Liver (tissue), 9 donors: ENCODE data around the gene ZDHHC11. TPM values are rescaled to one million over a fixed set of nuclear protein-coding genes. Genes with fewer than 3 reads are reported as not detected.

Source experiments
- DNase-seq: peaks from one replicate; pipeline ENCODE4 v3.0.0-alpha.2; 2017; ENCODE audit warnings: low spot score
- H3K27ac ChIP-seq, 2 donors: one replicate each; pipeline ENCODE4 v1.7.0; 2013; ENCODE audit warnings: inconsistent platforms in 2 of 2, low read length in 2 of 2, control low read depth in 1 of 2, low read depth in 1 of 2, mild to moderate bottlenecking in 1 of 2
- H3K27me3 ChIP-seq, 4 donors: one replicate each; pipeline versions ENCODE4 v1.6.1 to v1.7.0; 2013; ENCODE audit warnings: low read length in 3 of 4, inconsistent platforms in 1 of 4, mild to moderate bottlenecking in 1 of 4, moderate library complexity in 1 of 4; ENCODE audit not compliant: control insufficient read depth in 4 of 4, insufficient read depth in 4 of 4
- H3K36me3 ChIP-seq, 4 donors: one replicate each; pipeline versions ENCODE4 v1.6.1 to v1.7.0; 2013; ENCODE audit warnings: low read length in 3 of 4, mild to moderate bottlenecking in 3 of 4, low read depth in 1 of 4, moderate library complexity in 1 of 4; ENCODE audit not compliant: control insufficient read depth in 4 of 4, insufficient read depth in 3 of 4
- H3K4me1 ChIP-seq, 4 donors: one replicate each; pipeline versions ENCODE4 v1.6.1 to v1.7.0; 2013; ENCODE audit warnings: low read length in 3 of 4, mild to moderate bottlenecking in 3 of 4, moderate library complexity in 1 of 4; ENCODE audit not compliant: control insufficient read depth in 4 of 4, insufficient read depth in 4 of 4
- H3K4me3 ChIP-seq, 3 donors: one replicate each; pipeline versions ENCODE4 v1.6.1 to v1.7.0; 2013; ENCODE audit warnings: low read length in 3 of 3, control low read depth in 1 of 3, low read depth in 1 of 3, mild to moderate bottlenecking in 1 of 3
- H3K9ac ChIP-seq, 2 donors: one replicate each; pipeline ENCODE4 v1.7.0; 2013; ENCODE audit warnings: low read length in 2 of 2, mild to moderate bottlenecking in 2 of 2, moderate library complexity in 2 of 2, control low read depth in 1 of 2, low read depth in 1 of 2
- H3K9me3 ChIP-seq, 4 donors: one replicate each; pipeline versions ENCODE4 v1.6.1 to v1.7.0; 2013; ENCODE audit warnings: low read length in 3 of 4; ENCODE audit not compliant: control insufficient read depth in 4 of 4
- FOXA2 ChIP-seq: IDR thresholded peaks from 2 replicates; pipeline ENCODE4 v1.6.1; 2016; ENCODE audit warnings: antibody characterized with exemption
- GABPA ChIP-seq, 2 donors: IDR thresholded peaks in 1 of 2; conservative IDR thresholded peaks in 1 of 2; 2 replicates each; pipeline ENCODE4 v1.6.1; 2016; ENCODE audit warnings: antibody characterized with exemption in 2 of 2, mild to moderate bottlenecking in 1 of 2, moderate library complexity in 1 of 2
- HNF4A ChIP-seq, 2 donors: conservative IDR thresholded peaks; 2 replicates each; pipeline ENCODE4 v1.6.1; 2016; ENCODE audit warnings: antibody characterized with exemption in 2 of 2, mild to moderate bottlenecking in 2 of 2
- HNF4G ChIP-seq: IDR thresholded peaks from 2 replicates; pipeline ENCODE4 v1.6.1; 2016; ENCODE audit warnings: antibody characterized with exemption
- JUND ChIP-seq, 2 donors: IDR thresholded peaks; 2 replicates each; pipeline ENCODE4 v1.6.1; 2016; ENCODE audit warnings: antibody characterized with exemption in 2 of 2
- RAD21 ChIP-seq, 2 donors: IDR thresholded peaks; 2 replicates each; pipeline ENCODE4 v1.6.1; 2016; ENCODE audit warnings: antibody characterized with exemption in 2 of 2, mild to moderate bottlenecking in 2 of 2
- RXRA ChIP-seq, 2 donors: IDR thresholded peaks; 2 replicates each; pipeline ENCODE4 v1.6.1; 2017 to 2018; ENCODE audit warnings: antibody characterized with exemption in 2 of 2, mild to moderate bottlenecking in 1 of 2
- SP1 ChIP-seq: IDR thresholded peaks from 2 replicates; pipeline ENCODE4 v1.6.1; 2018; ENCODE audit warnings: antibody characterized with exemption, mild to moderate bottlenecking
- TAF1 ChIP-seq: conservative IDR thresholded peaks from 2 replicates; pipeline ENCODE4 v1.6.1; 2016; ENCODE audit warnings: antibody characterized with exemption, mild to moderate bottlenecking
- YY1 ChIP-seq: IDR thresholded peaks from 2 replicates; pipeline ENCODE4 v1.6.1; 2016; ENCODE audit warnings: antibody characterized with exemption, mild to moderate bottlenecking
- ZBTB33 ChIP-seq: IDR thresholded peaks from 2 replicates; pipeline ENCODE4 v1.6.1; 2016; ENCODE audit warnings: antibody characterized with exemption
- WGBS: extraction: QIAGEN DNeasy Blood & Tissue Kit; methylation state at CpG from one replicate; pipeline ENCODE4 v1.1.7; 2013; 5-methylcytosine and 5-hydroxymethylcytosine counted together
- polyA plus RNA-seq, 2 donors: library from polyadenylated mRNA; stranded (reverse) in 1 of 2; unstranded in 1 of 2; fragments of 200-250 nt in 1 of 2; fragments of >200 nt in 1 of 2; fragmentation: Nextera tagmentation in 1 of 2; extraction: Ambion mirVana in 1 of 2; gene quantifications; one replicate each; pipeline versions ENCODE4 v1.2.1 to v1.2.3, GENCODE V29; 2013 to 2015
- total RNA-seq, 2 donors: library from RNA; depleted of rRNA; stranded (reverse); fragments of >200 nt; gene quantifications; one replicate each; pipeline ENCODE4 v1.2.3, GENCODE V29; 2014
- TF ChIP-seq, protein P1 (sequence below): IDR thresholded peaks from 2 replicates; pipeline ENCODE4 v1.6.1; 2016; ENCODE audit warnings: antibody characterized with exemption
- TF ChIP-seq, protein P2 (sequence below): IDR thresholded peaks from 2 replicates; pipeline ENCODE4 v1.6.1; 2016; ENCODE audit warnings: antibody characterized with exemption
- TF ChIP-seq, protein P3 (sequence below): fragments of 150-350 bp; IDR thresholded peaks from 2 replicates; pipeline ENCODE4 v1.5.1; 2017; ENCODE audit warnings: improper control_type of control experiment, low read depth, low read length; ENCODE audit not compliant: missing input control
- TF ChIP-seq, protein P4 (sequence below): IDR thresholded peaks from 2 replicates; pipeline ENCODE4 v1.6.1; 2016; ENCODE audit warnings: antibody characterized with exemption, mild to moderate bottlenecking
- donor health status: healthy.
- donor health status: healthy.
- donor health status: healthy.
- donor health status: healthy.
- donor health status: healthy.

ZDHHC11 gene, protein sequence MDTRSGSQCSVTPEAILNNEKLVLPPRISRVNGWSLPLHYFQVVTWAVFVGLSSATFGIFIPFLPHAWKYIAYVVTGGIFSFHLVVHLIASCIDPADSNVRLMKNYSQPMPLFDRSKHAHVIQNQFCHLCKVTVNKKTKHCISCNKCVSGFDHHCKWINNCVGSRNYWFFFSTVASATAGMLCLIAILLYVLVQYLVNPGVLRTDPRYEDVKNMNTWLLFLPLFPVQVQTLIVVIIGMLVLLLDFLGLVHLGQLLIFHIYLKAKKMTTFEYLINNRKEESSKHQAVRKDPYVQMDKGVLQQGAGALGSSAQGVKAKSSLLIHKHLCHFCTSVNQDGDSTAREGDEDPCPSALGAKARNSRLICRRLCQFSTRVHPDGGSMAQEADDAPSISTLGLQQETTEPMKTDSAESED
- total RNA-seq (1 to 10 TPM in 1 of 2 donors, under 1 TPM in 1; 0.93 to 3.2 TPM), polyA plus RNA-seq (1 to 10 TPM in 1 of 2 donors, under 1 TPM in 1; 0.99 to 1.5 TPM)

DNA sequence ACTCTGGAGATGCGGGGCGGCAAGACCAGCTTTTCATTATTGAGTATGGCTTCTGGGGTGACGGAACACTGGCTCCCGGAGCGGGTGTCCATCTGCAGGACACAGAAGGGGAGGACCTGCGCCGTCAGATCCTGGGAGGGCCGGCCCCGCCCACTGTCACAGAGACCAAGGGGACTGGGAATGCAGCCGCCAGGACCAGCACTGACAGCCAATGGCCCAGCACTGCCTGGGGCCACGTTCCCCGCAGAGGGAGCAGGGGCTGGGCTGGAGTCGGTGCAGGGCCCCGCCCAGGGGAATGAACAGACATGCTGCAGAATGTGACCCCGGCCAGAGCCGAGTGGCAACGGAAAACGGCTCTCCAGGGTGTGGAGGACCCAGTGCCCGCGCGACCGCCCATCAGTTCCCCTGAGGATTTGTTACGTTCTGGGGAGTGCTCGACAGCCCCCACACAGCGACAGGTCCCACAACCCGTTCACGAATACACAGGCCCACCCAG, at the start of gene ZDHHC11:
ZDHHC11 (minus strand) TSS at position 476 of the 496 bp plus-strand sequence; CDS start at position 92, 384 bp downstream.
- Histone ChIP-seq H3K9me3 (no peaks in the 10 kb centered on the region), H3K9ac (no peak within 1 kb of the TSS), H3K27ac (no peak within 1 kb of the TSS), H3K36me3 (no peaks in the 10 kb centered on the region), H3K4me3 (no peak within 1 kb of the TSS), H3K27me3 (no peaks in the 10 kb centered on the region), H3K4me1 (no peaks in the 10 kb centered on the region)
- DNase-seq: no peak
- TF ChIP-seq, protein P1, sequence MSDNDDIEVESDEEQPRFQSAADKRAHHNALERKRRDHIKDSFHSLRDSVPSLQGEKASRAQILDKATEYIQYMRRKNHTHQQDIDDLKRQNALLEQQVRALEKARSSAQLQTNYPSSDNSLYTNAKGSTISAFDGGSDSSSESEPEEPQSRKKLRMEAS: no peak
- no peak for TF ChIP-seq HNF4G
- no peak for TF ChIP-seq FOXA2
- no peak for TF ChIP-seq JUND (IDR thresholded peaks at IDR 0.05)
- TF ChIP-seq, protein P2, sequence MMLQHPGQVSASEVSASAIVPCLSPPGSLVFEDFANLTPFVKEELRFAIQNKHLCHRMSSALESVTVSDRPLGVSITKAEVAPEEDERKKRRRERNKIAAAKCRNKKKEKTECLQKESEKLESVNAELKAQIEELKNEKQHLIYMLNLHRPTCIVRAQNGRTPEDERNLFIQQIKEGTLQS: no peak
- no peak for TF ChIP-seq ZBTB33
- TF ChIP-seq SP1: no peak
- no peak for TF ChIP-seq YY1
- no peak for TF ChIP-seq GABPA (IDR thresholded peaks at IDR 0.05 in 1 of 2, conservative IDR thresholded peaks at IDR 0.05 in 1 of 2)
- TF ChIP-seq HNF4A (conservative IDR thresholded peaks at IDR 0.05): no peak
- no peak for TF ChIP-seq TAF1
- TF ChIP-seq RAD21 (IDR thresholded peaks at IDR 0.05): no peak
- TF ChIP-seq RXRA (IDR thresholded peaks at IDR 0.05): no peak
- TF ChIP-seq, protein P3, sequence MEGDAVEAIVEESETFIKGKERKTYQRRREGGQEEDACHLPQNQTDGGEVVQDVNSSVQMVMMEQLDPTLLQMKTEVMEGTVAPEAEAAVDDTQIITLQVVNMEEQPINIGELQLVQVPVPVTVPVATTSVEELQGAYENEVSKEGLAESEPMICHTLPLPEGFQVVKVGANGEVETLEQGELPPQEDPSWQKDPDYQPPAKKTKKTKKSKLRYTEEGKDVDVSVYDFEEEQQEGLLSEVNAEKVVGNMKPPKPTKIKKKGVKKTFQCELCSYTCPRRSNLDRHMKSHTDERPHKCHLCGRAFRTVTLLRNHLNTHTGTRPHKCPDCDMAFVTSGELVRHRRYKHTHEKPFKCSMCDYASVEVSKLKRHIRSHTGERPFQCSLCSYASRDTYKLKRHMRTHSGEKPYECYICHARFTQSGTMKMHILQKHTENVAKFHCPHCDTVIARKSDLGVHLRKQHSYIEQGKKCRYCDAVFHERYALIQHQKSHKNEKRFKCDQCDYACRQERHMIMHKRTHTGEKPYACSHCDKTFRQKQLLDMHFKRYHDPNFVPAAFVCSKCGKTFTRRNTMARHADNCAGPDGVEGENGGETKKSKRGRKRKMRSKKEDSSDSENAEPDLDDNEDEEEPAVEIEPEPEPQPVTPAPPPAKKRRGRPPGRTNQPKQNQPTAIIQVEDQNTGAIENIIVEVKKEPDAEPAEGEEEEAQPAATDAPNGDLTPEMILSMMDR: no peak
- WGBS: 68% methylated on average over 27 of the region's 27 CpGs

DNA sequence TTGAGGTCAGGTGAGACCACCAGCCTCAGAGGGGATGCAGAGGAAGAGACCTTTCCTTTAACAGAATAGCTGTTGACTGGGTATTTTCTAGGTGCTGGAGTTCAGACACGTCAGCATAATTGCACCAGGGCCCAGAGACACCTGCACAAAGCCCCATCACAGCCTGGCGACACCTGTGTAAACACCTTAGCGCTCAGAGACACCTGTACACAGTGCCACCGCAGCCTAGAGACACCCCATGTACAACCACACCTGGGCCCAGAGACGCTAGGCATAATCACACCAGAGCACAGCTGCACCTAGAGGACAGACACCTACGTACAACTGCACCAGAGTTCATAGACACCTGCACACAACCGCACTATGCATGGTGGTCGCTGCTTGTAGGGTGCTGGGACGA, 42.9 kb upstream of the ZDHHC11 start:
- no peak overlapping the region for H3K27ac ChIP-seq
- no peaks in the 10 kb centered on the region for H3K9me3 ChIP-seq
- no peak overlapping the region for H3K9ac ChIP-seq
- H3K4me1 ChIP-seq: peaks cover 5 to 21% (median 13%) of the 10 kb centered on the region in 4 donors
- no peak for TF ChIP-seq GABPA (IDR thresholded peaks at IDR 0.05 in 1 of 2, conservative IDR thresholded peaks at IDR 0.05 in 1 of 2)
- TF ChIP-seq, protein P4, sequence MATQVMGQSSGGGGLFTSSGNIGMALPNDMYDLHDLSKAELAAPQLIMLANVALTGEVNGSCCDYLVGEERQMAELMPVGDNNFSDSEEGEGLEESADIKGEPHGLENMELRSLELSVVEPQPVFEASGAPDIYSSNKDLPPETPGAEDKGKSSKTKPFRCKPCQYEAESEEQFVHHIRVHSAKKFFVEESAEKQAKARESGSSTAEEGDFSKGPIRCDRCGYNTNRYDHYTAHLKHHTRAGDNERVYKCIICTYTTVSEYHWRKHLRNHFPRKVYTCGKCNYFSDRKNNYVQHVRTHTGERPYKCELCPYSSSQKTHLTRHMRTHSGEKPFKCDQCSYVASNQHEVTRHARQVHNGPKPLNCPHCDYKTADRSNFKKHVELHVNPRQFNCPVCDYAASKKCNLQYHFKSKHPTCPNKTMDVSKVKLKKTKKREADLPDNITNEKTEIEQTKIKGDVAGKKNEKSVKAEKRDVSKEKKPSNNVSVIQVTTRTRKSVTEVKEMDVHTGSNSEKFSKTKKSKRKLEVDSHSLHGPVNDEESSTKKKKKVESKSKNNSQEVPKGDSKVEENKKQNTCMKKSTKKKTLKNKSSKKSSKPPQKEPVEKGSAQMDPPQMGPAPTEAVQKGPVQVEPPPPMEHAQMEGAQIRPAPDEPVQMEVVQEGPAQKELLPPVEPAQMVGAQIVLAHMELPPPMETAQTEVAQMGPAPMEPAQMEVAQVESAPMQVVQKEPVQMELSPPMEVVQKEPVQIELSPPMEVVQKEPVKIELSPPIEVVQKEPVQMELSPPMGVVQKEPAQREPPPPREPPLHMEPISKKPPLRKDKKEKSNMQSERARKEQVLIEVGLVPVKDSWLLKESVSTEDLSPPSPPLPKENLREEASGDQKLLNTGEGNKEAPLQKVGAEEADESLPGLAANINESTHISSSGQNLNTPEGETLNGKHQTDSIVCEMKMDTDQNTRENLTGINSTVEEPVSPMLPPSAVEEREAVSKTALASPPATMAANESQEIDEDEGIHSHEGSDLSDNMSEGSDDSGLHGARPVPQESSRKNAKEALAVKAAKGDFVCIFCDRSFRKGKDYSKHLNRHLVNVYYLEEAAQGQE: no peak
- DNase-seq: no peak
- 88% methylated on average over 9 of the region's 9 CpGs for WGBS
- no peak overlapping the region for H3K4me3 ChIP-seq
- H3K36me3 ChIP-seq: peaks cover 2 to 23% (median 13%) of the 10 kb centered on the region in 4 donors
- H3K27me3 ChIP-seq: no peaks in the 10 kb centered on the region
